Measurements from ENCODE around the gene FAAH.

FAAH gene

DNA sequence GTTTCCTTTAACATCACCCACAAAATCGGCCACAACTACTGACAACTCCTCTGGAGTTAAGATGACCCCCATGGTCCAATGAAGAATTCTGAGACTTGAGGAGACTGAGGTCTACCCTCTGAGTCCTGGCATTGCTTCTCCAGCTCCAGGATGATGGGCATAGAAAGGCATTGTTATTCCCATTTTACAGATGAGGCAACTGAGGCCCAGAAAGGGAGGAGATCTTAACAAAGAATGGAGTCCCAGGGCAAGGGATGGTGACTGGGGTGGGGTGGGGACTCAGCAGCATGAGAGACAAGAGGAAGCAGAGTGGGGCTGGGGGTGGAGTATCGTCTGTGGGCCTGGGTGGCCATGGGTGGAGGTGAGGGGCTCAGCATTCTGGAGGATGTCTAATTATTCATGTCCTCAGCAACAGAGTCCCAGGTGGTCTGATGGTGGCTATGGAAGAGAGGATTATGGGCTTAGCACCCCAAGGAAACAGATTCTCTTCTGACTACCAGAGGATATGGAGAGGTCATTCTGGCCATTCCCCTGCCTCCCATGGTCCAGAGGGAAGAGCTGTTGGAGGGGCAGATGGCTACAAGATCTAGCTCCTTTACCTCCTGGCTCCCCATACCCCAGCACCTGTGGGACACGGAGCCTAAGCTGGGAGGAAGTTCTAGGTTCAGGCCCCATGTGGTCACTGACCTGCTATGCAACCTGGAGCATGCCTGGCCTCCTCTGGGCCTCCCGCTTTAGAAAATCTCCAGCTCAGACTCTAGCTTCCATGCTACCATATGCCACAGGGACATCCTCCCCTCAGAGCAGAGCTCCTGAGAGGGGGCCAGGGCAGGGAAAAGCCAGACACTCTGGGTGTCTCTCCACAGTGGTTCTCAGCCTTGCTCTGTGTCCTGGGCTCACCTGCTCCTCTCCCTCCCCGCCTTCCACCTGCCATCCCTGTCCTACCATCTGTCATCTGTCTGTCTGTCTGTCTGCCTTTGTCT is 58.1 kb downstream of the FAAH start:
- no peak for DNase-seq

DNA sequence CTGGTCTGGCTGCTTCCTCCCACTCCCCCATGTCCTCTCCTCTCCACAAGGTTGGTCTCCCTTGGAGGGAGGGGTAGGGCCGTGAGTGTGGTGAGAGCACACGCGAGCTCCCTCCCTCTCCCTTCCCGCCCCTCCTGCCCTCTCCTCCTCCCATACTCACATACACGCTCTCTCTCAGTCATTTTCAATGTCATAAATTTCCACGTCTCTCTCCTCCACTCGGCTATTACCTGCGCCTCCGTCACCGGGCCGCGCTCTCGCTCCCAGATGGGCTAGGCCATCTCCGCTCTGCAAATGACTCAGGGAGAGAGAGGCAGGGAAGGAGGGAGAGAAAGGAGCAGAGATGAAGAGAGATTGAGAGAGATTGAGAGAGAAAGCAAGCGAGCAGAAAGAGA is 58.8 kb downstream of the FAAH start:
- DNase-seq, result no peak

DNA sequence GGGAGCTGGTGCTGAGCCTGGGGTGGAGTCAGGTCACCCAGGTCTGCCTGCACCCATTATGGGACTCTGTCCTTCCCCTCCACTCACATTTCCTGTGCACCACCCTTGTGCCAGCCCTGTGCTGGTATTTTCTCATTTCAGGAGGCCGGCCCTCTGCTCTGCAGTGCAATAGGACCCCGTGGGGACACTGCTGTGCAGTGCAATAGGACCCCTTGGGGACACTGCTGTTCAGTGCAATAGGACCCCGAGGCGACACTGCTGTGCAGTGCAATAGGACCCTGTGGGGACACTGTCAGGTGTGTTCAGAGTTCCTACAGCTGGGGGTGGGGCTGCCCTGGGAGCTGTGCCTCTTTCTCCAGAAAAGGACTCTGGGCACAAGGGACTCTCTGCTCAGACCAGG is 59.3 kb downstream of the FAAH start:
- no peak for DNase-seq

DNA sequence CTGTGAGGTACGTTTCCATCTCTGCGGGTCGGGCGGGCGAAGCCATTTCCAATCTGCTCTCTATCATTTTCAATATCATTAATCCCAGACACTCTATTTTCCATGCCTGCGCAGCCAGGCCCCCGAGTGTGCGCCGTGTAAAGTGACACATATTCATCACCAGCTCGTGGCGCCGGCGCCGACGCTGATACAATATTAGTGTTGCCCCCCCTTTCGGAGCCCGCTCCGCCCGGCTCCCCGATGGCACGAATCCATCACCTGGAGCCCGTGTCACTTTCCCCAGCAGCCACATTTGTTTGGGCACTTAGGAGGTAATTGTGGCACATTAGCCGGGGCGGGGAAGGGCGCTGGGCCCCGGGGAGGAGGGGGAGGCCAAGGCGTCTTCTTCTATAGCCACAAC is 61.8 kb downstream of the FAAH start:
- no peak for DNase-seq

DNA sequence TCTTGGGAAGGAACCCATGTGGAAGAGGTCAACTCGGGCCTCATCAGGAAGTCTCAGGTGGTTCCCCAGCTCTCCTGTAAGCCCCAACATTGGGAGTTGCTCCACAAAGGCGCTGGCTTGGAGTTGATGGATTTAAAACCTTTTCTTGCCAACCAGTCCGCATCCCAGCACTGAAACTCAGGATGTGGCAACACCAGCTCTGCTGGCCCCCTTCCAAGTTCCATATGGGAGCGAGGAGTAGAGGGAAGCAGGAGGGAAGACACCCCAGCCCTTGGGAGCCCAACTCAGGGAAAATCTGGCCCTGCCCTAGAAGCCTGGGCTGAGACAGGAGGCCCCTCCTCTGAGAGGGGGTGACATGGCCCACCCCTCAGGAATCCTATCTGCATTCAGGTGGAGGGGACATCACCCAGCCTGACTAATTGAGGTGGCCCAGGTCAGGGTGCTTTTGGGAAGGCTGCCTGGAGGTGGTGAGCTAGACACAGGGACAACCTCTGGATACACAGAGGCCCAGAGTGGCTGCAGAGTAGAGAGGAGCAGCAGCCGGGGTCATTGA is 62.4 kb downstream of the FAAH start:
- DNase-seq, result no peak

DNA sequence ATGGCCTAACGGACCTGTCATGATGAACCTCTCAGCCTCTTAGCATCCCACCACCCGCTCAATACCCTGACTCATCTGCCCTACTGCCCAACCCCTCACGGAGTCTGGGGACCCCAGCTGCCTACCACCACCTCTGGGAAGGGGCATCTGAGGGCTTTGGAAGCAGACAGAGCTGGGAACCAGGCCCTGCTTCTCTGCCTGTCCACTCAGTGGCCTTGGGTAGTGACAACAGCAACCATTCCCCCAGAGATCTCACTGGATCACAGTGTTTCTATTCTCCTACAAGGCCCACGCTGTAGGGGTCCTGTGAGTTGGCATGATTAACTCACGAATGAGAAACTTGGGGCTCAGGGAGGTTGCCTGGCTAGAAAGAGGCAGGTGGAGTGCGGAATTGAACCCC is 63.1 kb downstream of the FAAH start:
- no peak for DNase-seq

DNA sequence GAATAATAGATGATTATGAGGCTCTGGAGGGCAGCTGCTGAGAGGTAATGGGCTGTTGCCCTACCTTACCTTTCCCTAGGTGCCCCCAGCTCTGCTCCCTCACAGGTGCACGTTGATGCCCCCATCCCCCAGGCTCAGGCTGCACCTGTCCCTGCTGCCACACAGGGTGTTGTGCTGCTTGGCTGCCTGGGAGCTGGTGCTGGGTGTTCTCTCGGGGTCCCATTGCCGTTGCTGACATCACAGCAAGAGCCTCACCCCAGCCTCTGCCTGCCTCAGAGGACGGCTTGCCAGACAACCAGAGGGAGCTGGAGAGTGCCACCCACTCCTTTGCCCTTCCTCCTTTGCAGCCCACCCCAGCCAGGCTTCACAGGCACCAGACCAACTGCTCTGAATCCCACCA is 64.1 kb downstream of the FAAH start:
- DNase-seq, result no peak

DNA sequence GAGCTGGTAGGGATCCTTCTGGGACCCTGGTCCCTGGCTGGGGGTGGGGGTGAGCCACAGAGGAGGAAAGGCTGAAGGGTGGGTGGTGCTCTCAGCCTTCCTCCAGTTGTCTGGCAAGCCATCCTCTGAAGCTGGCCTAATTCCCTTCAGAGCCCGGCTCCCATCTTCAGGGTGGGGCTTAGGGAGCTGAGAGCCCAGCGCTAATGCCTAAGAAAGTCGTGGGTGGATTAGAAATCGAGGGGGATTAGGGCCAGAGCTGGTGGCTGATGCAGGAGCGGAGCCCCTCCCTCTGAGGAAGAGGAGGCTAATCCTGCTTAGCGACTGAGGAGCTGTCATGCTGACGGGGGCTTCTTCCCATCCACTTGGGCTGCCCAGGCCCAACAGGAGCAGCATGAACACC is 64.7 kb downstream of the FAAH start:
- DNase-seq, result no peak

DNA sequence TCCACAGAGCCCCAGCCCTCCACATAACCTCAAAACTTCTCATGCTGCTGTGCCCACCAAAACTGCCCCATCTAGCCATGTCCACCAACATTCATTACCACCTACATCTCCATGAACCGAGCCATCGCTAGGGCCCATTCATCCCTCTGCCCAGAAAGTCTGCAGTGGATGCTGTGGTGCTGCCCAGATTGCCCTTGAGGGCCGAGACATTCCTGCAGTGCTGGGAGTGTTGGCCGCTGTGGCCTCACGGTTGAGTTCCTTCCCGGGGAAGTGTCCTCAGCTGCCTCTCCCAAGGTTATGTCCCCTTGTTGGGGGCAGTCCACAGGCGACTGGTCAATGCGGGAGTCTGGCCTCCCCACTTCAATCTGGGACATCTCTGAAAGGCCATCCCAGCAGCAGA is 65.2 kb downstream of the FAAH start:
- DNase-seq, result no peak

DNA sequence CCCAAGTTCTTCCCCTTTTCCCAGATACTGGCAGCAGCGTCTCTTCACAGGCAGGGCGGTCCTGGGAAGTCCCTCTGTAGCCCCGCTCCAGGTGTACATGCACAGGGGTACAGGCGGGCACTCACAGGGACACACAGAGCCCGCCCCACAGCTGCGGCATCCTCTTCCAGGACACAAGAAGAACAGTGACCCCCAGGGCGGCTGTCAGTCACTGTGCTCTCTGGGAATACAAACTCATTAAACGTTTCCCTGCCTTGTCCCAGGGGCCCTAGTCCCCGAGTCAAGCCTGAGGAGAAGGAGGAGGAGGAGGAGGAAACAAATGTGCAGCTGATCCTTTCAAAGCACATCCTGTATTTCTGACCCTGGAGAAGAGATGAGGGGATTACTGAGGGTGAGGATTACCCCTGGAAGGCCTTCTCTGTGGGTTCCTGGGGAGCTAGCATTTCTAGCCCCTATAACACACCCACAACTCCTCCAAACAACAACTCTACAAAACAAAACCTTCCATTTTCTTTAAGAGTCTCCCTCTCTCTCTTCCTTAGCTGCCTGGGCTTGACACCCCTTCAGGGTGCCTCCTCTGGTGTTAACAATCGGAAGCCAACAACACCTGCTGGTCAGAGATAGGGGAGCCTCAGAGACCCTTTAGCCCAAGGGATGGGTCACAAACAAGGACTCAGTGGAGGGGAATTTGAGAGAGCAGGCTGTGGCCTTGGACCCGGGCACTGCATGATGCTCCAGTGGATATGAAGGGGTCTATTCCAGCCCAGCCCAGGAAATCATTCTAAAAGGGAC is 67.1 kb downstream of the FAAH start:
- DNase-seq, result no peak

DNA sequence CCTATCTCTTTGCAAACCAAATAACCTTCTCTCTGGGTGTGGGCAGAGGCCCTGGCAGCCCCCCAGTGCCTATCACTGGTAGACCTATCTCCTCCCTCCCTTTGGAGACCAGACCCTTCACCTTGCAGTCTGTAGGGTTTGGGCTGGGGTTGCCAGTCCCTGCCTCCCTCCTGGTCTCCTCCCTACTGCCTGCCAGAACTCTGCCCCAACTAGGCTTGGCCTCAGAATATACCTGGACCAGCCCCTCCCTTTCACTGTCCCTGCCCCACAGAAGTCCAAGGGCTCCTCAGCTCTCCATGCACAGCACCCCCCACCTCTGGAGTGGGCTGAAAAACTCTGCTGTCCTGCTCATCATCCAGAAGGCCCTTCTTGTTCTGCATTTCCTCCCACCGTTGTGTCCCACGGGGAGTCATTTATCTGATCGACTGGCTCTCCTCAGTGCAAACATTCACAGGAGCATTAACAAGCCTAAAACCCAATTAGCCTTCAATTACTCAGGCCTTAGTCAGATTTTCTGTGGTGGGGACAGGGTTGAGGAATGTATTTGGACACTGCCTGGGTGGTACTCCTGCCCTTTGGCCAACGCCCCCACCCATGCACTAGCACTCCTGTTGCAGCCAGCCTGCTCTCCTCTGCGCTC is 67.8 kb downstream of the FAAH start:
- DNase-seq, result no peak

Data from activated gamma-delta T cell (primary cell).